ENCODE data around the gene EXD3.

GRCh38 chr9:137325799-137326198, 97.2 kb downstream of the EXD3 start:
- no peak for TF ChIP-seq POLR2AphosphoS5 (IDR thresholded peaks at IDR 0.05)
- TF ChIP-seq, protein P1, sequence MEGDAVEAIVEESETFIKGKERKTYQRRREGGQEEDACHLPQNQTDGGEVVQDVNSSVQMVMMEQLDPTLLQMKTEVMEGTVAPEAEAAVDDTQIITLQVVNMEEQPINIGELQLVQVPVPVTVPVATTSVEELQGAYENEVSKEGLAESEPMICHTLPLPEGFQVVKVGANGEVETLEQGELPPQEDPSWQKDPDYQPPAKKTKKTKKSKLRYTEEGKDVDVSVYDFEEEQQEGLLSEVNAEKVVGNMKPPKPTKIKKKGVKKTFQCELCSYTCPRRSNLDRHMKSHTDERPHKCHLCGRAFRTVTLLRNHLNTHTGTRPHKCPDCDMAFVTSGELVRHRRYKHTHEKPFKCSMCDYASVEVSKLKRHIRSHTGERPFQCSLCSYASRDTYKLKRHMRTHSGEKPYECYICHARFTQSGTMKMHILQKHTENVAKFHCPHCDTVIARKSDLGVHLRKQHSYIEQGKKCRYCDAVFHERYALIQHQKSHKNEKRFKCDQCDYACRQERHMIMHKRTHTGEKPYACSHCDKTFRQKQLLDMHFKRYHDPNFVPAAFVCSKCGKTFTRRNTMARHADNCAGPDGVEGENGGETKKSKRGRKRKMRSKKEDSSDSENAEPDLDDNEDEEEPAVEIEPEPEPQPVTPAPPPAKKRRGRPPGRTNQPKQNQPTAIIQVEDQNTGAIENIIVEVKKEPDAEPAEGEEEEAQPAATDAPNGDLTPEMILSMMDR (IDR thresholded peaks at IDR 0.05), result no peak

Measured in breast epithelium (tissue), 3 donors.